Skin of body (tissue), 1 donor: ENCODE data around the gene NIP7. TPM values are rescaled to one million over a fixed set of nuclear protein-coding genes. Genes with fewer than 3 reads are reported as not detected.

Source experiments
- total RNA-seq: library from RNA; depleted of rRNA; stranded (reverse); fragments of >200 nt; gene quantifications from one replicate; pipeline ENCODE4 v1.2.3, GENCODE V29; 2014

The NIP7 gene
- total RNA-seq, 1 donor from 2014 or later, result 16.7 TPM

Other genes with a start within 250 kb of the NIP7 start
- gene HAS3, start 234.1 kb upstream of the NIP7 start, total RNA-seq, result 9.9 TPM
- gene CHTF8, start 207.2 kb upstream of the NIP7 start, total RNA-seq, result 44.8 TPM
- gene UTP4, start 207.1 kb upstream of the NIP7 start, total RNA-seq, result 19.1 TPM
- 33.8 TPM for gene SNTB2, start 152.6 kb upstream of the NIP7 start, total RNA-seq
- gene VPS4A, start 28.4 kb upstream of the NIP7 start, total RNA-seq, result 17.9 TPM
- gene PDF, start 9.2 kb upstream of the NIP7 start, total RNA-seq, result 8.9 TPM
- gene COG8, start 208 bp upstream of the NIP7 start, total RNA-seq, result 20.0 TPM
- gene TMED6, start 12.0 kb downstream of the NIP7 start, total RNA-seq, result not detected
- gene TERF2, start 46.2 kb downstream of the NIP7 start, total RNA-seq, result 29.9 TPM
- gene CYB5B, start 84.8 kb downstream of the NIP7 start, total RNA-seq, result 34.9 TPM
- 43.1 TPM for gene NFAT5, start 226.2 kb downstream of the NIP7 start, total RNA-seq